ENCODE measurements around the gene CLEC16A.
"Not testable (repeated sequence)": the region's sequence is repeated elsewhere in the genome, so short reads cannot be mapped to it uniquely, and the experiment has no call there.

Gene CLEC16A

DNA sequence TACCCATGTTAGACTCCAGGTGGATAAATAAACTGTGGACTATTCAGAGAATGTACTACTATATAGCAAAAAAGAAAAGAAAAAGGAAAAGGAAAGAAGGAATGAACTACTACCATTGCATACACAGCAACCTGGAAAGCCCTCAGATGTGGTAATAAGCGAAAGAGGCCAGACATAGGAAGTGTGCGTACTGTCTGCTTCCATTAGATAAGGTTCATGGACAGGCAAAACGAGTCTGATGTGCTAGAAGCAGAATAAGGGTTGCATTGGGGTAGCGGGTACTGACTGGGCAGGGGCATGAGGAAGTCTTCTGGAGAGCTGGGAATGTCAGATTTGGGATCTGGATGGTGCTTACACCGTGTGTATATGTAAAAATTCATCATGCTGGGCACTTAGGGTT, 21.8 kb downstream of the CLEC16A start:
- no peak for DNase-seq (ENCODE audit: low spot score)

DNA sequence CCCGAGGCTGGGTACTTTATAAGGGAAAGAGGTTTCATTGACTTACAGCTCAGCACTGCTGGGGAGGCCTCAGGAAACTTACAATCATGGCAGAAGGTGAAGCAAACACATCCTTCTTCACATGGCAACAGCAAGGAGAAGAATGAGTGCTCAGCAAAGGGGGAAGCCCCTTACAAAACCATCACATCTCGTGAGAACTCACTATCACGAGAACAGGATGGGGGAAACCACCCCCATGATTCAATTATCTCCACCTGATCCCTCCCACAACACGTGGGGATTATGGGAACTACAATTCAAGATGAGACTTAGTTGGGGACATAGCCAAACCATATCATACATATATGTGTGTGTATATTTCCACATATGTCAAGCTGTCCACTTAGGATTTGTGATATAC, 22.2 kb downstream of the CLEC16A start:
- DNase-seq (ENCODE audit: low spot score): not testable (repeated sequence)

DNA sequence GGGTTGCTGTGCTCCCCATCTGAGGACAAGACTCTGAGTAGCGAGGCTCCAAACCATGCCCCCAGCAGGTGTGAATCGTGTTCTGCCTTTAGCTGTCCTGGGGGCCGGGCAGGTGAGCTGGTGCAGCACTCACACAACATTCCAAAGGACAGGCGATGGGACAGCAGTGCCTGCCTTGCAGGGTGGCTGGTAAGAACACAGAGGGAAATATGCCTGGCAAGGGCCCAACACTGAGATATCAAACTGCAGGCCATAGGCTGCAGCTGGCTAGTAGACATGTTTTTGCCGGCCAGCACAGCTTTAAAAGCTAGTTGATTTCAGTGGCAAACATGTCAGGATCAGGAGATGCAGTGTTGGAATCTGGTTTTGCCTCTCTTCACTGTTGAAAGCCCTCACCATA, 23.6 kb downstream of the CLEC16A start:
- DNase-seq (ENCODE audit: low spot score): no peak

DNA sequence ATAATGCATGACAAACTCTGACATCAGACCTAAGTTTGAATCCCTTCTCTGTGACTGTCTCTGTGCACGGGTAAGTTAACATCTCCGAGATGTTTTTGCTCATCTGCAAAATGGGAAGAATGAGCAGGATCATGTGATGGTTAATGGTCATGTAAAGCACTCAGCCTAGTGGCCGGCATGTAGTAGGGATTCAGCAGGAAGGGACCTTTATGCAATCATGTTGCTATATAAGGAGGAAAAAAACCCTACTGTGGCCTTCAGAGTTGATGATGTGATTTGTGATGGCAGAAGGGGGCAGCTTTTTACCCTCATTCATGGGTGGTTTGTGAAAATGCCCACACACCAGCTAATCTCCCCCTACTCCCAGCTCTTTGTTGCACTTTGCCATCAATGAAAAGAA, 24.1 kb downstream of the CLEC16A start:
- DNase-seq (ENCODE audit: low spot score): no peak

DNA sequence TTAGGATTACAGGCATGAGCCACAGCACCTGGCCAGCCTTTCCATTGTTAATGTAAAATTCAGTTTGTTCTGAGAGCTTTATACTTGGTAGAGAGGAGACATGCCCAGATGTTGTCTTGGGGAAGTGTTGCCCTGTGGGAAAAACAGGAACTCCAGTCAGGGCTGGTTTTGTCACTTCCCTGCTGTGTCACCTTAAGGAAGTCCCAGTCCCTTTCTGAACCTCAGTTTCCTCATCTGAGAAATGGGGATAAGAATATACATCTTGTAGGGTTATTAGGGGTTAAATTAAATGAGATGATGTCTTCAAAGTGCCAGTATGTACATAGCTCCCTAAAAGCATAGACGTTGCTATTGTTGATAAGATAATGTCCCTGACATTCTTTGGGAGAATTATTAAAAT, 25.3 kb downstream of the CLEC16A start:
- no peak for DNase-seq (ENCODE audit: low spot score)

DNA sequence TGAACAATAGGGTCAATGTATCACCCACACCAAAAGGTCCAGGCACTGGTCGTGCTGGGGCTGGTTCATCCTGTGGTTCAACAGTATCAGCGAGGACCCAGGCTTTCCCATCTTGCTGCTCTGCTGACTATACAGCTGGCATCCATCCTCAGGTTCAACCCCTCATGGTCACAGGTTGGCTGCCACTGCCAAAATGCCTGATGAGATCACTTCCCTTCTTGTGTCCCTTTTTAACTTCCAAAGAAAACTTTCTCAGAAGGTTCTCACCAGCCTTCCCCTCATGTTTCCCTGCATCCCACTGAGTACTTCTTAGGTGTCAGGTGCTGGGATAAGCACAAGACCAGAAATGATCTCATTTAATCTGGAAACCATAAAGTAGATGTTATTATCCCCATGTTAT, 25.7 kb downstream of the CLEC16A start:
- no peak for DNase-seq (ENCODE audit: low spot score)

DNA sequence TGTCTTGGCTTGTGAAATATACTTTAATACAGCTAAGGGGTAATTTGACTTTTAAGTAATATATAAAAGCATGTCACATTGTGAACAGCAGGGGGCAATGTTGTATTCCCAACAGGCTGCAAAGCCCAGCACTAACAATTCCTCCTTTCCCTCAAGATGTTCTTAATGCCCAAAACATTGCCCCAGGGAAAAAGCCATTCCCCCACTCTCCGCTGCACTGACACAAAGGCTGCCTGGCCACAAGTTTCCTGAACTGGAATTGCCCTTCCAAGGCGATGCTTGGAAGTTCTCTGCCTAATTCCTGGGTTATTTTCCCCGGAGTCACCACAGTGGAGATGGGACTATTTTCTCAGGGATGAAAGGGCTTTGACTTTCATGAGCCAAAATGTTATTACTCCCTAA, 27.2 kb downstream of the CLEC16A start:
- peak; percentile 76 for DNase-seq (ENCODE audit: low spot score)

DNA sequence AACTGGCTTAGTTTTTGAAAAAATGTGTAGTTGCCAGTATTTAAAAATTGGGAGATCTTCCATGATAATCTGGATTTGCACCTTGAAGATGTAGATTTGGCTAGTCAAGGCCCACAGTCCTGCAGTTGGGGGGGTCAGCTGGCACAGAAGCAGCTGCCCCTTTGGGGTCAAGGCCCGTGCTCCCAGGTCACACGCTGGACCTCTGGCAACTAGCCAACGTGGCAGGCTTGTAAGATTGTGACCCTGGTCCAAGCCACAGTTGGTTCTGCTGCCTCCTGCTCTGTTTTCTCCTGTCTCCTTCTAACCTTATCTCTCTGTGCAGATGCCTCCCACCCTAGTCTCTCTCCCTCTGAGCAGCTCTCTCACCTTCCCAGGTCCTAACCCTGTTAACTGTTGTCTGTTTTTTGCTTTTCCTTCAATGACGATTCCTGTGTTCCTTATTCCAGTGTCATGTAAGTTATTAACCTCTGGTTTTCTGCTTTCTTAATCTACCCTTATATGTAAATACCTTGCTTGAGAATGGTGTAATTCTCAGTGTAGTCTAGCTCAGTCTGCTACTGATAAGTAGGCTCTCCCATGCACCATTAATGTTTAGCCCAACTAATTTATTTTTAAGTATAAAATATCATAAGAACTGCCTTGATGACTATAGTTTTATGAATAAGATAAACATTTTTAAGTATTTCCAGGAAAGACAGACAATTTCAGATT, 27.9 kb downstream of the CLEC16A start:
- no peak for DNase-seq (ENCODE audit: low spot score)

DNA sequence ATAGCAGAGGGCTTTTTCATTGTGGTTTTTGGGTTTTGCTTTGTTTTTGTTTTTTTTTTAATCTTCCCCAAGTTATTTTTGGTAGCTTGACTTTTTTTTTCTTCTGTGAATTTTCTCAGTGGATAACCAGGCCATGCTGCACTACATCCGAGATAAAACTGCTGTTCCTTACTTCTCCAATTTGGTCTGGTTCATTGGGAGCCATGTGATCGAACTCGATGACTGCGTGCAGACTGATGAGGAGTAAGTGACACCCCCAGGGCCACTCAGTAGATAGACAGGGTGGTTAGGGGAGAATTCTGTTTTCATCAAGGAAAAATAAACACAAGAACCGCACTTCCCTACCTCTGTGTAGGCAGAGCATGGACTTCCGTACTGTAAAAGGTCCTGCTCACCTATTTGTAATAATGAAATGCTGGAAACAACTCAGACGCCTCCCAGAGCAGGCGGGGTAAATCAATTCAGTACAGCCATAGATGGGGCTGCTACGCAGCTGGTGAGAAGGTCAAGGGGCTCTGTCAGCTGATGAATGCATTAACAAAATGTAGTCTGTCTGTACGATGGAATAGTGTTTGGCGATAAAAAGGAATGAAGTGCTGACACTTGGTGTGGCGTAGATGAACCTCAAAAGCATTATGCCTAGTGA, 28.6 kb downstream of the CLEC16A start:
- no peak for DNase-seq (ENCODE audit: low spot score)

DNA sequence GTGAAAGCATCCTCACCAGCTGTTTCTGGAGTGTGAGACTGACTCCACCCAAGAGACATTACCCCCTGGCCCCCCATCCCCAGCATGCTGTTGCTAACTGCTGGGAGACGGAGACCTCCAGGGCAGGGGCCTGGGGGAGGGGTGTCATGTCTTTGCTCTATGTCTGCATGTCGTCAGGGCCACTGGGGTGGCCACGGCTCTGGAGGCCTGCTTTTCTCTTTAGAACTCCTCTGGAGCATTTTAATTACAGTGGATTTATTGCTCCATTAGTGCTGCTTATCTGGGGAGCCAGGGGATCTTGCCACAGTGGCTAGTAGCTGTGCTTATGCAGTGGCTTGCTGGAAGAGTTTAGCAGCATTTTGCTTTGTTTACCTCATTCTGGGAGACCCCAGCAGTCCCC, 32.3 kb downstream of the CLEC16A start:
- DNase-seq (ENCODE audit: low spot score): no peak

DNA sequence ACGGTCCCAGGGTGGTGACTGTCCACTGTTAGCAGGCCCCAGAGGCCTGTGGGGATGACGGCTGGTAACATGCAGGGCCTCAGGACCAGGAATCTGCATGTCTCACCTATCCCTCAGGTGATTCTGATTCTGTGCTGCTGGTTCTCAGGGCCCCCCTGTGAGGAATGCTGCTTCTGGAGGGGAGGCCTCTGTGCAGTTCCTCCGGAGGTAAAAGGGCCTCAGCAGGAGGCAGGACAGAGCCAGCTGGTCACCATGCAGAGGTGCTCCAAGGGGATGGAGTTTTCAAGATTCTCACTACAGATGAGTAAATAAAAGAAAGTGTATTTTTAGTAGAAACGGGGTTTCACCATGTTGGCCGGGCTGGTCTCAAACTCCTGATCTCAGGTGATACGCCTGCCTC, 33.8 kb downstream of the CLEC16A start:
- no peak for DNase-seq (ENCODE audit: low spot score)

DNA sequence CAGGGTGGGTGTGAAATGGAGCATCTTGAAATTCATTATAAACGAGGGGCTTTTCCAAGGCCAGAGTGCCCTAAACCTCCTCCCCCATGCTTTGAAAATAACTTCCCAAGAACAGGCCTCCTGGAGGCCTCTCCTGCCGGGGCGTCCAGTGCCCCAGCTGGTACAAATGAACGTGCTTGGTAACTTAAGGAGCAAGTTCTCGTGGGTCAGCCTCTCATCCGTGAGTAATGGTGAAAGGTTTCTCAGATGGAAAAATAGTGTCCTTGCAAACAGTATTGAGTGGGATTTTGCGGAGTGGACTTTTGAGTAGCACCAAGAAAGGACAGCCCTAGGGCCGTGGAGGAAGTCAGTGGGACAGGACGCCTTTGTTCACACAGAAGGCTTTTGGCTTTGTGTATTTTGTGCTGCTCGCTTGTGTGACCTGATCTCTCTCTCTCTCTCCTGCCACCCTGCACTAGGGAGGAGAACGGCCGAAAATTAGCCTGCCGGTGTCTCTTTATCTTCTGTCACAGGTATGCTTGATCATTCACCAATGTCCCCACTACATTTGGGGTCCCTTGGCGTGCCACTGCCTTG, 34.6 kb downstream of the CLEC16A start:
- no peak for DNase-seq (ENCODE audit: low spot score)

DNA sequence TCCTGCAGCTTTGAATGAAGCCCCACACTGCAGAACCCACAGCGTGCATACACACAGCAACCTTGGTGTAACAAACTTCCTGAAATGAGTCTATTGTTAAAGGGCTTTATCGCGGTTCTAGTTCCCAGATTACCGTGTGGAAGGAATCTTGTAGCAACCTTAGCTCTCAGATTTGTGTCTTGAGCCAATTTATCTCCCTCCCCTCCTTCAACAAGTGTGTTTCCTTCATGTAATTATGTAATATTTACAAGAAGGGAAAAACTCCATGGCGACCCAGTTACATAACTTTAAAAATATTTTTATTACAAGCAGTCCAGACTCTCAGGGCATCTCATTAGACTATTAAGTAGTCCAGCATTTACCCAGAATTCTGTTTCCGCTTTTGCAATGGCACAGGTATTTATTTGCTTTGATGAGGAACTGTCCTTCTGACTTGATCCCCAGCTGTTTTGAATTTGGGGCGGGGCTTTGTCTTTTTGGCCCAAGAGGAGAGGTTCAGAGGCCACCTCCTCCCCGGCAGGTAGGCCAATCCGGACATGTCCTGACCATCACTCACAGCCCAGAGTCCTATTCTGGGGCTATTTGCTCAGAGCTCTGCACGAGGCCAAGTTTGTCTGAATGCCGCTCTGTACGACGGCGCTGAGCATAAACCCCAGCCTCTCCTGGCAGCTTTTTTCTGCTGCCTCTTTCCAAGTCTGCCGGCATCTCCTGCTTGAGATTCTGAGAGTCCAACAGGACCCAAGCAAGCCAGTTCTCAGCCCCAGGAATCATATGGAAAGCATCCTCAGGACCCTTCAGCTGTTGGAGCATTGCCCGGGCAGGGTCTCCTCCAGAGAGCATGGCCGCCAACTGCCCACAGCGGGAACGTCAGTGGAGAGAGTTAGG, 35.6 kb downstream of the CLEC16A start:
- DNase-seq (ENCODE audit: low spot score): no peak

DNA sequence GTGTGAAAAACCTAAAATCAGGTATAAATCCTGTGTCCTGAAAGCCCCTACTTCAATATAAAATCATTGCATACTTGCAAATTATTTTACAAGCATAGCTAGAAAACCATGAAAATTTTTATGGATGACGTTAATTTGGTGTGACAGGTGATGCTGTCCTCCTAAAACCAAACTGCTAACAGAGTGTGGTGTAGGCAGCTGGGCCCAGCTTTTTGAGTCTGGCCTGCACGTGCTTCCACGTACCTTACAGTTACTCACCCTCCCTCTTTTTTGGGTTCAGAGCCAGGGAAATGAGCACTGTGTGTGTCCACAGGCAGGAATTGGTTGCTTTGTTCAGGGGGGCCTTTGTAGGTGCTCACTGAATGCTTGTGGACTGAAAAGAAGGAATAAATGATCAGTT, 36.4 kb downstream of the CLEC16A start:
- DNase-seq (ENCODE audit: low spot score): no peak

DNA sequence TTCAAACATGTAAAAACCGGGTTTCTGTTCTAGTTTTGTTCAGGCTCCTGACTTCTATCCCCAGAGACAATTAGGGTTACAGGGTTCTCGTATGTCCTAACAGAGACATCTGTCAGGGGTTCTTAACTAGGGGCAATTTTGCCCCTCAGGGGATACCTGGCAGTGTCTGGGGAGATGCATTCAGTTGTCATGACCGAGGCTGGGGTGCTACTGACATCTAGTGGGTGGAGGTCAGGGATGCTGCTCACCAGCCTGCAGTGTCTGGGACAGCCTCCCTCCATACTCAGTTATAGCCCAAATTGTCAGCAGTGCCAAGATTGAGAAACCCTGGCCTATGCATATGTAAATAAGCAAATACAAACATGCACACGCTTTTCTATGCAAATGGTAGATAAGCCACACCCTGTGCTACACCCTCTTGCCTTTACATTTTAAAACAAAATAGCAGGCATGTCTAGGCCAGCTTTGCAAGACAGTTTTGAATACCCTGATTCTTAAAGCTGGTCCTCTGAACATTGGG, 37.4 kb downstream of the CLEC16A start:
- DNase-seq (ENCODE audit: low spot score): no peak

DNA sequence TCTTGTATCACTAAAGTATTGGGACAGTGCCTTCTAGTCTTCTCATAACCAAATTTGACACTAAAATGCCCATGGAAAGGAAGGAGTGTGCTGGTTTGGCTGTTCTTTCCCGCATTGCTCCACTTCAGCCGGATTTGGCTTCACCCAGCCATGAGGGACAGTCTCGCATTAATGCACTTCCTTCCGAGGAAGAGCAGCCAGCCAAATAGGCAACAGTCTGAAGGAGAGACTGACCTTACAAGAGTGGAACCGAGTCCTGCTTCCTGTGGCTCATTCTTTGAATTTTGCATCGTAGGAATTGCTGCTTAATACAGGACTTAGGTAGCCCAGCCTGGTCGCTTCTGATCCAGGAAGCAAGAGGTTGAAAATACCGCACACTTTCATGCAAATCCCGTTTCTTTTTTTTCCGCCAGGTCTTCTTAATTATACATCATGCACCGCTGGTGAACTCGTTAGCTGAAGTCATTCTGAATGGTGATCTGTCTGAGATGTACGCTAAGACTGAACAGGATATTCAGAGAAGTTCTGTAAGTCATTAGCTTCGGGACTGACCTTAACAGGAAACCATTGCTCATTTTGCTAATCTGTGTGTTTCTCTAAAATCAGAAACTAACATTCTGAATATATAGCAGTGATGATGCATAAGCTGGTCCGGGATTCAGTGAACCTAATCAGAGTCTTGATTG, 38.2 kb downstream of the CLEC16A start:
- no peak for DNase-seq (ENCODE audit: low spot score)

DNA sequence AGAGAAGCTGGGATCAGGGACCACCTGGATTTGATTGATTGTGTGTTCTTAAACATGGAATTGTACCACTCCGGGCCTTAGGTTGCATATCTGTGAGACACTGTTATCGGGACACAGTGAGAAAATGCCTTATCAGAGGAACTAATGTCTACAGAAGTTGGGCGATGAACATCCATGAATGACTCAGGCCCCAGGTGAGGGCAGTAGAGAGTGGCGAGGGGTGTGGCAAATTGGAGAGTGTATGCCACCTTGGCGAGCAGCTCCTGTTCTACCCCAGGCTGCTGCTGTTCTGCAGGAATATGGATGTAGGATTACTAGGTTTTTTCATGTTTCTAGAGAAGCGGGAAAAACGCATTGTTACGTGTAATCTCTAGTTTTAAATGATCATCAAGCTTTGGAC, 38.8 kb downstream of the CLEC16A start:
- DNase-seq (ENCODE audit: low spot score): no peak

DNA sequence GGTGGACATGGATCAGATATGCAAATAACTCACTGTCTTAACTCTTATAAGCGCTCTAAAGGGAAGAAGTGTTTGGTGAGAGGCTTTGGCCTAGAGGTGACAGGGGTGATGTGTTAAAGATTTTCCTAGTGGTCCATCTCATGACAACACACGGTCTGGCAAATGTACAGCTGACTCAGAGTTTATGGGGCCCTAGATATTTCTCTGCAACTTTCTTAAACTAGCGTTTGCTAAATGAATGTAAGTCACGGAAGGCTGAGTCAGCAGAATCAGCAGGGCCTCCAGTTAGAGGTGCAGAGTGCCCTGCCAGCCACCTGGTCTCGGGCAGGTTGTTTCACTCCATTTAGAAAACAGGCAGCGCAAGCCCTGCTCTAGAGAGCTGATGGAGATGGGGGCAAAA, 40.1 kb downstream of the CLEC16A start:
- no peak for DNase-seq (ENCODE audit: low spot score)

DNA sequence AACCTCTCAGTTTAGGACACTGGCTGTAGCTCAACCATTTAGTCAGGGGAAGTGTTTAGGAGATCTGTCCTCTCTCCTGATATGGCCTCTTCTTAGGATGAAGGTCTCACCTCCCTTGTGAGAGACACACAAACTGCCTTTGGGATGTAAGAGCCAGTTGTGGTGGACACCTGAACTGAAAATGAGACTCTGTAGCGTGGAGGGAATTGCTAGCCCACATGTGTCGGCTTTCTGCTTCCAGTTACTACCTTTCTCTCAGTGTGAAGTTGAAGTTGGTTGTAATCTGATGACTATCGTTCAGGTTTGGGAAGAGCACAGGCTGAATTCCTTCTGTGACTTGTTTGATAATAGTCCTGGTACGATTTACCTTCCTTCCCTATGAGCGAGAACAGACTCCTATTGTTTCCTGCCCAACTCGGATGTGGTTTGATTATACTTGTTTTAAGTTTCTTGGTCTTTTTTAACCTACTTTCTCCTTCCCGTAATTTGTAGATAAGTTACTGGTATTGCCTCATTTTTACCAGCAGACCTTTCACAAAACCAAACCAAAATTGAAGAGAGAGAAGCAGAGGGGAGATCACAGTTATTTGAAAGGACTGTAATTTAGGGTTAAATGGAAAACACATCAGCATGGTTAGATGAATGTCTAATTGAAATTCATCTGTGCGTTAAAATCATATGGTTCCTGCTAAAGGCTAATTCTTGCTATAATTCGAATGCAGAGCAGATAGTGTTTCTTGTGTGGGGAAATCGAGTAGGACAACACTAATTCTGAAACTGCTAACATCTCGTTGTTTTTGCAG, 43.2 kb downstream of the CLEC16A start:
- DNase-seq (ENCODE audit: low spot score): no peak

DNA sequence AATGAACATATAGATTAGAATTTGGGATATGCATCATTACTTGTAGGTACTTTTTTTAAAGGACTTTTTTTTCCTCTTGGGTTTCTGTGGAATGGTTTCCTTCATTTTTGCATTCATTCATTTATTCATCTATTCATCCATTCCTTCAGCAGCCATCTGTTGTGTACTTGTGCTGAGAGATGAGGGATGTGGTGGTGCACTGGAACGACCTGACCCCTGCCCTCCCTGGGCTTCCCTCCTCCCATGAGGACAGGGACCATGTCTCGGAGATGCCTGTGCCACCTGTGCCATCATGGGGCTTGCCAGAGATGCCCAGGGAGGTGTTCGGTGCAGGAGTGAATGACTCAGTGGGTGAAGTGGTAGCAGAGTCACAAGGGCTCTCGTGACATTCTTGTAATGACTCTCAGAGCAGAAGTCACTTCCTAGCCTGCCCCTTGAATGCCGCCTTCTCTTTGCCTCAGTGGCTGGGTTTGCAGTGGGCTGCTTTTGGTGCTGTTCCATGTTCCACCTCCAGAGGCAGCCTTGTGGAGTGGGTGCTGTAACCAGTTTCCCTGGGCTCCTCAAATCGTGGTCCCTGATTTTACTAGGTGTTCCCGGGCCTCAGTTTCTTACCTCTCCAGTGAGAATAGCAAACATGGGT, 43.9 kb downstream of the CLEC16A start:
- DNase-seq (ENCODE audit: low spot score): peak; percentile 17

DNA sequence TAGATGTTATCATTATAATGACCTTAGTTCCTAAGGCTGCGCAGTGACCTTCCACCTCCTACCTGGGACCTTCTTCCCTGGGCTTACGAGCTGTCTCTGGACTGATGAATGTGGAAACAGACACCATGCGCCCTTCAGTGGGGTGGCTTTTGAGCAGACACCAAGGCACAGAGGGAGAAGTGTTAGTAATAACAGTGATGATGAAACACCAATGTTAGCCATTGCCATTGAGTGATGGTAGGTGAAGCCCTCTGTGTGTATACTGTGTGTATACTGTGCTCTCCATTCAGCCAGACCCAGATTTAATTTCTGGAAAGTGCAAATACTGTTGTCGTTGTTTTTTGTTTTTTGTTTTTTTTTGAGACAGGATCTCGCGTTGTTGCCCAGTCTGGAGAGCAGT, 44.5 kb downstream of the CLEC16A start:
- no peak for DNase-seq (ENCODE audit: low spot score)
